SK-N-MC (cell line): Measurements from ENCODE around the gene PRG3.

Experiments
- DNase-seq: peaks from one replicate; pipeline ENCODE4 v3.0.0-alpha.2; 2011; ENCODE audit warnings: low read depth, low spot score
- H3K27ac ChIP-seq: fragments of 200-600 bp; sonication (generic); 2 replicates; pipeline ENCODE4 v1.5.1; 2016; ENCODE audit warnings: mixed run types
- H3K36me3 ChIP-seq: fragments of 200-600 bp; sonication (generic); 2 replicates; pipeline ENCODE4 v1.6.1; 2017; ENCODE audit warnings: antibody characterized with exemption, low read length, mixed read lengths; ENCODE audit not compliant: insufficient read depth
- H3K4me3 ChIP-seq: fragments of 200-600 bp; sonication (generic); 2 replicates; pipeline ENCODE4 v1.5.1; 2016
- H3K9ac ChIP-seq: fragments of 200-600 bp; sonication (generic); 2 replicates; pipeline ENCODE4 v1.8.0; 2017; ENCODE audit warnings: mixed run types, mixed read lengths; ENCODE audit not compliant: insufficient read length
- H3K9me3 ChIP-seq: fragments of 200-600 bp; sonication (generic); 2 replicates; pipeline ENCODE4 v1.6.1; 2017; ENCODE audit warnings: low read depth, mild to moderate bottlenecking, antibody characterized with exemption, low read length, moderate library complexity, mixed read lengths
- EZH2 ChIP-seq: fragments of 200-600 bp; sonication (generic); IDR thresholded peaks from one replicate; pipeline ENCODE4 v1.6.1; 2017; ENCODE audit warnings: antibody characterized with exemption
- FOXP2 ChIP-seq: optimal IDR thresholded peaks from 2 replicates; pipeline ENCODE3; 2011; ENCODE audit warnings: mild to moderate bottlenecking, moderate library complexity; ENCODE audit not compliant: insufficient read depth; ENCODE audit errors: extremely low read length, control extremely low read depth
- POLR2AphosphoS5 ChIP-seq: IDR thresholded peaks from 2 replicates; pipeline ENCODE4 v1.6.1; 2012; ENCODE audit warnings: mild to moderate bottlenecking, low read depth, low read length, borderline replicate concordance

The PRG3 gene

GRCh38 chr11:57353852-57354251 lies 27.1 kb downstream of the PRG3 start:
- no peak overlapping the region for H3K4me3 ChIP-seq
- H3K9ac ChIP-seq, result no peak overlapping the region
- DNase-seq, result no peak
- no peaks in the 10 kb centered on the region for H3K36me3 ChIP-seq
- no peaks in the 10 kb centered on the region for H3K9me3 ChIP-seq
- H3K27ac ChIP-seq, result no peak overlapping the region
- TF ChIP-seq POLR2AphosphoS5, result no peak
- no peak for TF ChIP-seq FOXP2
- no peak for TF ChIP-seq EZH2

- Histone ChIP-seq H3K9ac (no peak overlapping the region), H3K9me3 (no peaks in the 10 kb centered on the region), H3K4me3 (no peak overlapping the region), H3K27ac (no peak overlapping the region), H3K36me3 (no peaks in the 10 kb centered on the region)
- no peak for DNase-seq
- no peak for TF ChIP-seq EZH2
- no peak for TF ChIP-seq FOXP2
- TF ChIP-seq POLR2AphosphoS5, result no peak
Observed at GRCh38 chr11:57353446-57353845, 27.5 kb downstream of the PRG3 start.

- Histone ChIP-seq H3K27ac (no peak overlapping the region), H3K36me3 (no peaks in the 10 kb centered on the region), H3K9ac (no peak overlapping the region), H3K4me3 (no peak overlapping the region), H3K9me3 (no peaks in the 10 kb centered on the region)
- no peak for TF ChIP-seq FOXP2
- TF ChIP-seq EZH2, result no peak
- TF ChIP-seq POLR2AphosphoS5, result no peak
- DNase-seq, result no peak
Observed at GRCh38 chr11:57353036-57353435, 27.9 kb downstream of the PRG3 start.

GRCh38 chr11:57349491-57350274 lies 31.3 kb downstream of the PRG3 start:
- no peak overlapping the region for H3K9ac ChIP-seq
- no peaks in the 10 kb centered on the region for H3K9me3 ChIP-seq
- TF ChIP-seq EZH2, result no peak
- TF ChIP-seq FOXP2, result no peak
- TF ChIP-seq POLR2AphosphoS5, result no peak
- H3K36me3 ChIP-seq, result no peaks in the 10 kb centered on the region
- no peak overlapping the region for H3K27ac ChIP-seq
- H3K4me3 ChIP-seq, result no peak overlapping the region
- DNase-seq, result no peak

GRCh38 chr11:57348636-57349313 lies 32.2 kb downstream of the PRG3 start:
- Histone ChIP-seq H3K27ac (no peak overlapping the region), H3K36me3 (no peaks in the 10 kb centered on the region), H3K9me3 (no peaks in the 10 kb centered on the region), H3K4me3 (no peak overlapping the region), H3K9ac (no peak overlapping the region)
- no peak for DNase-seq
- TF ChIP-seq EZH2 (no peak), POLR2AphosphoS5 (no peak), FOXP2 (no peak)

GRCh38 chr11:57348052-57348451 lies 32.9 kb downstream of the PRG3 start:
- Histone ChIP-seq H3K27ac (no peak overlapping the region), H3K9me3 (no peaks in the 10 kb centered on the region), H3K9ac (no peak overlapping the region)

GRCh38 chr11:57347336-57347735 lies 33.6 kb downstream of the PRG3 start:
- H3K9ac ChIP-seq, result no peak overlapping the region
- no peaks in the 10 kb centered on the region for H3K9me3 ChIP-seq
- no peaks in the 10 kb centered on the region for H3K36me3 ChIP-seq
- no peak overlapping the region for H3K4me3 ChIP-seq
- DNase-seq, result no peak
- no peak for TF ChIP-seq FOXP2
- no peak for TF ChIP-seq POLR2AphosphoS5
- TF ChIP-seq EZH2, result no peak
- H3K27ac ChIP-seq, result no peak overlapping the region

More at GRCh38 chr11:57348052-57348451, 32.9 kb downstream of the PRG3 start:
- Histone ChIP-seq H3K36me3 (no peaks in the 10 kb centered on the region), H3K4me3 (no peak overlapping the region)
- no peak for DNase-seq
- no peak for TF ChIP-seq POLR2AphosphoS5
- TF ChIP-seq EZH2, result no peak
- no peak for TF ChIP-seq FOXP2

GRCh38 chr11:57345555-57346211 lies 35.3 kb downstream of the PRG3 start:
- TF ChIP-seq FOXP2, result no peak
- Histone ChIP-seq H3K27ac (0 out of 2 replicates have a peak overlapping the region, but pooled peaks have one; percentile 16), H3K9ac (peak overlapping the region; percentile 35), H3K4me3 (no peak overlapping the region), H3K36me3 (no peaks in the 10 kb centered on the region), H3K9me3 (no peaks in the 10 kb centered on the region)
- no peak for DNase-seq
